ENCODE measurements around the gene STIM2.

DNA sequence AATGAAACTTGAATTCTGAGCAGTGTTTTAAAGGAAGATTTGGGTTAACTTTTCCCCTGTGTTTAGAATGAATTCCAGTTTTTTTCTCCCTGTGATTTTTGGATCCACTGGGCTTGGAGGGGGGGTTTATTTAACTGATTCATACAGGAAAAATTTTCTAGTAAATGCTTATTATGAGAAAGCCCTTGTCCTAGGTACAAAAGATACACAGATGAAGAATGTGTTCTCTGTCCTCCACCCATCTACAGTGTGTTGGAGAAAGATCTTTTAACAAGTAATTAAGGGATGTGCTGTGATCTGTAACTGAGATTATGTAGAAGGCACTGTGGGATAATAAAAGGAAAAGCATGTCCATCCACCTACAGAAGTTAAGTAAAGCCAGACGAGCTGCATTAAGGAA is 103.9 kb downstream of the STIM2 start:
- no peak for TF ChIP-seq CBFB (IDR thresholded peaks at IDR 0.05; ENCODE audit: low read depth)
- no peak for TF ChIP-seq CTCF (IDR thresholded peaks at IDR 0.05 in 2 of 3, conservative IDR thresholded peaks at IDR 0.05 in 1 of 3; ENCODE audit: control insufficient read depth in 2 of 3, extremely low read depth in 1 of 3, insufficient read depth in 1 of 3, low read depth in 3 of 3, low read length in 3 of 3)
- no peak for TF ChIP-seq ATF3 (IDR thresholded peaks at IDR 0.05; ENCODE audit: borderline replicate concordance, extremely low read depth, low read depth, low read length)
- no peak for TF ChIP-seq SRF (IDR thresholded peaks at IDR 0.05; ENCODE audit: low read depth in 2 of 2, low read length in 2 of 2)
- TF ChIP-seq ETV6 (conservative IDR thresholded peaks at IDR 0.05 in 1 of 2, IDR thresholded peaks at IDR 0.05 in 1 of 2; ENCODE audit: borderline replicate concordance in 1 of 2, low read depth in 1 of 2) = no peak
- TF ChIP-seq EP300 (IDR thresholded peaks at IDR 0.05; ENCODE audit: borderline replicate concordance in 1 of 2, control insufficient read depth in 1 of 2, low read depth in 2 of 2, low read length in 2 of 2) = no peak

Measured in GM12878 (cell line).